Osteocyte (in vitro differentiated cells): ENCODE data around the gene CHCHD4. TPM values are rescaled to one million over a fixed set of nuclear protein-coding genes. Genes with fewer than 3 reads are reported as not detected.

Experiments used
- DNase-seq: peaks from one replicate; pipeline ENCODE4 v3.0.0; 2021; ENCODE audit warnings: mixed read lengths; ENCODE audit not compliant: unreplicated experiment; ENCODE audit errors: extremely low spot score
- H3K27ac Mint-ChIP-seq: one replicate; pipeline ENCODE4 v1.8.0; 2021; ENCODE audit warnings: mild to moderate bottlenecking, mixed read lengths; ENCODE audit not compliant: unreplicated experiment
- H3K27me3 Mint-ChIP-seq: one replicate; pipeline ENCODE4 v1.8.0; 2021; ENCODE audit warnings: mixed read lengths; ENCODE audit not compliant: unreplicated experiment
- H3K36me3 Mint-ChIP-seq: one replicate; pipeline ENCODE4 v1.8.0; 2021; ENCODE audit warnings: mixed read lengths; ENCODE audit not compliant: unreplicated experiment
- H3K4me1 Mint-ChIP-seq: one replicate; pipeline ENCODE4 v1.8.0; 2021; ENCODE audit warnings: mixed read lengths; ENCODE audit not compliant: unreplicated experiment
- H3K4me3 Mint-ChIP-seq: one replicate; pipeline ENCODE4 v1.8.0; 2021; ENCODE audit warnings: mild to moderate bottlenecking, moderate library complexity, mixed read lengths; ENCODE audit not compliant: unreplicated experiment
- H3K9me3 Mint-ChIP-seq: one replicate; pipeline ENCODE4 v1.8.0; 2021; ENCODE audit warnings: mixed read lengths; ENCODE audit not compliant: unreplicated experiment
- total RNA-seq: library from RNA; stranded (reverse); gene quantifications from 2 replicates; pipeline ENCODE4 v1.2.1, GENCODE V29; 2021
- TF ChIP-seq, protein P1 (sequence below): fragments of 200-600 bp; sonication (generic); IDR thresholded peaks from 2 replicates; pipeline ENCODE4 v1.5.0; 2021; ENCODE audit warnings: antibody characterized with exemption, mild to moderate bottlenecking, moderate library complexity

The CHCHD4 gene
- total RNA-seq, 1 donor from 2014 or later, result 7.2 TPM

DNA sequence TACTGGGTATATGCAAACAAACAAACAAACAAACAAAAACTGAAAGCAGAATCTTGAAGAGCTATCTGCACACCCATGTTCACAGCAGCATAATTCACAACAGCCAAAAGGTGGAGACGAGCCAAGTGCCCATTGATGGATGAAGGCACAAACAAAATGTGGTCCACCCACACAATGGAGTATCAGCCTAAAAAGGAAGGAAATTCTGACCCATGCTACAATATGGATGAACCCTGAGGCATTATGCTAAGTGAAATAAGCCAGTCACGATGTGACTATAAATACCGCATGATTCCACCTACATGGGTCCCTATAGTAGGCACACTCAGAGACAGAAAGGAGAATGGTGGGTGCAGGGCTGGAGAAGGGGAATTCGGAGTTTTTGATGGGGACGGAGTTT is 29.6 kb upstream of the CHCHD4 start:
- peaks cover 45% of the 10 kb centered on the region for H3K36me3 Mint-ChIP-seq
- H3K27ac Mint-ChIP-seq, result no peak overlapping the region
- no peaks in the 10 kb centered on the region for H3K4me1 Mint-ChIP-seq
- no peaks in the 10 kb centered on the region for H3K9me3 Mint-ChIP-seq
- H3K27me3 Mint-ChIP-seq, result no peaks in the 10 kb centered on the region
- H3K4me3 Mint-ChIP-seq, result no peak overlapping the region
- no peak for DNase-seq
- TF ChIP-seq, protein P1, sequence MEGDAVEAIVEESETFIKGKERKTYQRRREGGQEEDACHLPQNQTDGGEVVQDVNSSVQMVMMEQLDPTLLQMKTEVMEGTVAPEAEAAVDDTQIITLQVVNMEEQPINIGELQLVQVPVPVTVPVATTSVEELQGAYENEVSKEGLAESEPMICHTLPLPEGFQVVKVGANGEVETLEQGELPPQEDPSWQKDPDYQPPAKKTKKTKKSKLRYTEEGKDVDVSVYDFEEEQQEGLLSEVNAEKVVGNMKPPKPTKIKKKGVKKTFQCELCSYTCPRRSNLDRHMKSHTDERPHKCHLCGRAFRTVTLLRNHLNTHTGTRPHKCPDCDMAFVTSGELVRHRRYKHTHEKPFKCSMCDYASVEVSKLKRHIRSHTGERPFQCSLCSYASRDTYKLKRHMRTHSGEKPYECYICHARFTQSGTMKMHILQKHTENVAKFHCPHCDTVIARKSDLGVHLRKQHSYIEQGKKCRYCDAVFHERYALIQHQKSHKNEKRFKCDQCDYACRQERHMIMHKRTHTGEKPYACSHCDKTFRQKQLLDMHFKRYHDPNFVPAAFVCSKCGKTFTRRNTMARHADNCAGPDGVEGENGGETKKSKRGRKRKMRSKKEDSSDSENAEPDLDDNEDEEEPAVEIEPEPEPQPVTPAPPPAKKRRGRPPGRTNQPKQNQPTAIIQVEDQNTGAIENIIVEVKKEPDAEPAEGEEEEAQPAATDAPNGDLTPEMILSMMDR, result no peak

DNA sequence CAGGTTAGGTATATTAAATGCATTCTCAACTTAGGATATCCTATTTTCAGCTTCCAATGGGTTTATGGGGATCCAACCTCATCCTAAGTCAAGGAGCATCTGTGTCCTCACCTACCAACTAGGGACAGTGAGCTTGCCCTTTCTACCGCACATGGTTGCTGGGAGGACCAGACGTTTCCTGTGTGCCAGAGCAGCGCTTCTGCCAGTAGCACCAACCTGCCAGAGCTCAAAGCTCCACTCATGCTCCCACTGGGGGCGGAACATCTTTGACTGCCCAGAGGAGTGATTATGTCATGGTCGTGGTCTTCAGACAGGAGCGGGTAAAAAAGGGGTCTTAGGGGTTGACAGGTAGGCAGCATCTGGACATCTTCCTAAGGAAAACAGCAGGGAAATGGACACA is 29.0 kb upstream of the CHCHD4 start:
- no peak for DNase-seq
- TF ChIP-seq, protein P1, result no peak
- no peaks in the 10 kb centered on the region for H3K27me3 Mint-ChIP-seq

DNA sequence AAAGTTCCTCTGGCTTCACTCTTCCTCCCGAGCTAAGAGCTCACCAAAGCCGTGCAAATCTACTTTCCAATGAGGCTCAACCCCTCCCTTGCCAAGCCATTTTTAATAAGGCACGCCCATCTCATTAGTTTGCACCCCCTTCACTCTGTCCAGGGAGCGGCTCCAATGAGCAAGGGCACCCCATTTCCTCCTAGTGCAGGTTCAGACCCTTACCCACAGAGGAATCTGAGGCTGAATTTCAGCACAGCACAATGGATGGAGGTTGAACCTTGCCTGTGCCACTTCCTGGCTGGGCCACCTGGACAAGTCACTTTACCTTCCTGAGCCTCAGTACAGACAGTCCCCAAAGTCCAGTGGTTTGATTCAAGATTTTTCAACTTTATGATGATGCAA is 28.3 kb upstream of the CHCHD4 start:
- H3K4me3 Mint-ChIP-seq, result no peak overlapping the region
- peaks cover 35% of the 10 kb centered on the region for H3K36me3 Mint-ChIP-seq
- no peak for DNase-seq
- H3K9me3 Mint-ChIP-seq, result no peaks in the 10 kb centered on the region
- no peaks in the 10 kb centered on the region for H3K27me3 Mint-ChIP-seq
- no peak overlapping the region for H3K27ac Mint-ChIP-seq
- no peaks in the 10 kb centered on the region for H3K4me1 Mint-ChIP-seq
- TF ChIP-seq, protein P1, result no peak

More for the DNA sequence above, 29.0 kb upstream of the CHCHD4 start:
- Mint-ChIP-seq H3K27ac (no peak overlapping the region), H3K4me1 (no peaks in the 10 kb centered on the region), H3K9me3 (no peaks in the 10 kb centered on the region), H3K4me3 (no peak overlapping the region), H3K36me3 (peaks cover 42% of the 10 kb centered on the region)

DNA sequence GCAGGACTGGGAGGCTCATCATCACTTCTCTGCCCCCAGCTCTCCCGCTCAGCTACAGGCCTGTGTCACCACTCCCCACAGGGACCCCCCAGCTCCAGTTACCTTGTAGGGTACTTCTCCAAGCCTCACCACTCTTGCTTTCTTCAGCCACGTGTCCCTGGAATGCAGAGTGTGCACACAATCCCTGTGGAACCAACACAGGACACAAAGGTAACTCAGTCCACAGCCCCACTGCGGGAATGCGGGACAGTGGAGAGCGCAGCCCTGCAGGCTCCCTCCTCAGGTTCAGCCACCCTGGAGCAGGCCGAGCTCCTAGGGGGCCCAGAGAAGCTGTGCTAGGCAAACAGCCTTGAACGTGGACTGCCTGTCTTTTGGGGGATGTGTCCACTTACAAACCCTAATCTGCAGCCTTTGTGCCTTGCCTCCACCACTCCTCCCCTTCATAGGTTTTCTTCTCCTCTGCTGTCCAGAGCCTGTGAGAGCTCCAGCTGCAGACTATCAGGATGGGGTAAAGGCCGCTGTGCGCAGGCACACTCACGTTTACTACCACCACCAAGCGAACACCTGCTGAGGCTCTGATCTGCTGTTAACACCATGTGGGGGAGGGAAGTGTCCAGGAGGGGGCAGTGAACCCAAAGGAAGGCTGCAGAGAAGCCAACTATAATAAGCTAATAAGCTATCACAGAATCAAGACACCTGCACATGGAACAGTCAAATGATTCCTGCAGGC is 27.7 kb upstream of the CHCHD4 start:
- Mint-ChIP-seq H3K36me3 (peaks cover 31% of the 10 kb centered on the region), H3K9me3 (no peaks in the 10 kb centered on the region), H3K27me3 (no peaks in the 10 kb centered on the region), H3K27ac (no peak overlapping the region), H3K4me1 (no peaks in the 10 kb centered on the region), H3K4me3 (no peak overlapping the region)
- TF ChIP-seq, protein P1, result peak; percentile 19
- DNase-seq, result no peak

DNA sequence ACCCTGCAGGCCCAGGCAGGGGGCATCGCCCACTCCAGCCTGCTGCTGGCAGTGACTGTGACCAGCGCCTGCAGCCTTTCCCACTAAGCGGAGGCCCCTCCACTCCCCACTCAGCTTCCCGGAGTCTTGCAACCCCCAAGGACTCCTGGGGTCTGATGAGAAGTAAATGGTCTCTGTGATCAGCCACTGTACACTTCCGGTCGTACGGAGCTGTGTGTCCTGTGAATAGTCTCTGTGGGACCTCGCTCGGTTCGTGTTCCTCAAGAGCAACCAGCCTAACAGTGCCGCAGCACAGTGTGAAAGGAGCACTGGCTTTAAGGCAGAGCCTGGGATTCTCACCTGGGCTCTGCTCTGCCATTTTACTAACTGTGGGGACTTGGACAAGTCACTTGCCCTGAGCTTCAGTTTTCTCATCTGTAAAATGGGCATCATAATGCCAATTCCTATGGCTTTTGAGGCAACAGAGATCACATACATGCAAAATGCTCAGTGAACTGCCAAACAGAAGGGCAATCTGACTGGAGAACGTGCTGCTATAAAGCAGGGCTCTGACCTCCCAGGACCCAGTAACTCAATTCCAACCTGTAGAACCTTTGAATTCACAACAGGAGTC is 26.9 kb upstream of the CHCHD4 start:
- Mint-ChIP-seq H3K4me3 (no peak overlapping the region), H3K36me3 (peaks cover 31% of the 10 kb centered on the region), H3K27ac (no peak overlapping the region), H3K4me1 (no peaks in the 10 kb centered on the region), H3K9me3 (no peaks in the 10 kb centered on the region), H3K27me3 (no peaks in the 10 kb centered on the region)
- TF ChIP-seq, protein P1, result no peak
- no peak for DNase-seq
